Peyer's patch (tissue), 4 donors: ENCODE measurements around the gene KCNB1.

Experiments used
- POLR2A ChIP-seq, 2 donors: fragments of 450-650 bp; IDR thresholded peaks; one replicate each; pipeline ENCODE4 v1.5.1; 2017; ENCODE audit warnings: antibody characterized with exemption in 2 of 2, mild to moderate bottlenecking in 2 of 2, moderate library complexity in 2 of 2
- TF ChIP-seq, protein P1 (sequence below), 6 experiments: fragments of 450-650 bp in 4 of 6; fragments of 200-600 bp in 2 of 6; sonication (generic) in 1 of 6; IDR thresholded peaks; one replicate each; pipeline ENCODE4 v1.5.1; 2017 to 2019; ENCODE audit warnings: antibody characterized with exemption in 6 of 6, mild to moderate bottlenecking in 3 of 6, moderate library complexity in 1 of 6

DNA sequence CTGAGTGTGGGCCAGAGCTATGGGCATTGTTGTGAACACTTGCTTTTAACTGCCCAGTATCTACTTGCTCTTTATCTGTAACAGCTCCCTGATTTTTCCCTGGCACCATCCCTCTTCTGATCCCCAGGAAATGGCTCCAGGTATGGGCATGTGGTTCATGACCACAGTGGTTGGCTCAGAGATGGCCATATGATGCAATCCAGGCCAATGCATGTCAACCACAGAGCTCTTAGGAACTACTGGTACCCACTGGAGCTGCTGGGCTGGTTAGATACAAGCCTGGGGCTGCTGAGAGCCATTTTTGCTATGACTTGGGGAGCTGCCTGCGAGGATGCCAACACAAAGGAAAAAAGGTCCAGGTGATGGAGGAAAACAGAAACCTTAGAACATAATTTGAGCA lies 55.6 kb downstream of the KCNB1 start:
- TF ChIP-seq, protein P1, sequence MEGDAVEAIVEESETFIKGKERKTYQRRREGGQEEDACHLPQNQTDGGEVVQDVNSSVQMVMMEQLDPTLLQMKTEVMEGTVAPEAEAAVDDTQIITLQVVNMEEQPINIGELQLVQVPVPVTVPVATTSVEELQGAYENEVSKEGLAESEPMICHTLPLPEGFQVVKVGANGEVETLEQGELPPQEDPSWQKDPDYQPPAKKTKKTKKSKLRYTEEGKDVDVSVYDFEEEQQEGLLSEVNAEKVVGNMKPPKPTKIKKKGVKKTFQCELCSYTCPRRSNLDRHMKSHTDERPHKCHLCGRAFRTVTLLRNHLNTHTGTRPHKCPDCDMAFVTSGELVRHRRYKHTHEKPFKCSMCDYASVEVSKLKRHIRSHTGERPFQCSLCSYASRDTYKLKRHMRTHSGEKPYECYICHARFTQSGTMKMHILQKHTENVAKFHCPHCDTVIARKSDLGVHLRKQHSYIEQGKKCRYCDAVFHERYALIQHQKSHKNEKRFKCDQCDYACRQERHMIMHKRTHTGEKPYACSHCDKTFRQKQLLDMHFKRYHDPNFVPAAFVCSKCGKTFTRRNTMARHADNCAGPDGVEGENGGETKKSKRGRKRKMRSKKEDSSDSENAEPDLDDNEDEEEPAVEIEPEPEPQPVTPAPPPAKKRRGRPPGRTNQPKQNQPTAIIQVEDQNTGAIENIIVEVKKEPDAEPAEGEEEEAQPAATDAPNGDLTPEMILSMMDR (IDR thresholded peaks at IDR 0.05): no peak
- TF ChIP-seq POLR2A (IDR thresholded peaks at IDR 0.05): no peak
